NCI-H1092 (cell line): ENCODE results near the gene FAM43B.

Experiments
- DNase-seq: peaks from one replicate; lab custom pipeline; 2025; lab: John Stamatoyannopoulos, UW

The FAM43B gene

DNA sequence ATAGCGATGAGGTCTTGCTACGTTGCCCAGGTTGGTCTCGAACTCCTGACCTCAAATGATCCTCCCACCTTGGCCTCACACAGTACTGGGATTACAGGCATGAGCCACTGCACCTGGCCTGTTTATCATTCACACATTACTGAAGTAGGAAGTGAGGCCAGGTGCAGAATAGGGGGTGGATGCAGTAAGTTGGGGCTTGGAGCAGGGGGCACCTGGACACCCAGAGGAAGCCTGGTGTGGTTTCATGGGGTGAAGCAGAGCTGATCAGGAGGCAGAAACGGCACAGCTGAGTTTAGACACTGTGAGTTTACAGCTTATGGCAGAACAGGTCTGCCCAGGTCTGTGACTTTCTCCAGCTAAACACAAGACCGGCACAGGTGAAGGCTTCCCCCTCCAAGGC is 41.4 kb downstream of the FAM43B start:
- DNase-seq: no peak

- DNase-seq: no peak
These were observed 42.4 kb downstream of the FAM43B start for GRCh38 chr1:20594746-20595145.

GRCh38 chr1:20596106-20596505 is 43.7 kb downstream of the FAM43B start:
- no peak for DNase-seq

- DNase-seq: no peak
These were observed 45.3 kb downstream of the FAM43B start for GRCh38 chr1:20597650-20598049.

- DNase-seq: no peak
These were observed 47.8 kb downstream of the FAM43B start for GRCh38 chr1:20600156-20600555.

GRCh38 chr1:20601129-20601825 is 48.9 kb downstream of the FAM43B start:
- no peak for DNase-seq

DNA sequence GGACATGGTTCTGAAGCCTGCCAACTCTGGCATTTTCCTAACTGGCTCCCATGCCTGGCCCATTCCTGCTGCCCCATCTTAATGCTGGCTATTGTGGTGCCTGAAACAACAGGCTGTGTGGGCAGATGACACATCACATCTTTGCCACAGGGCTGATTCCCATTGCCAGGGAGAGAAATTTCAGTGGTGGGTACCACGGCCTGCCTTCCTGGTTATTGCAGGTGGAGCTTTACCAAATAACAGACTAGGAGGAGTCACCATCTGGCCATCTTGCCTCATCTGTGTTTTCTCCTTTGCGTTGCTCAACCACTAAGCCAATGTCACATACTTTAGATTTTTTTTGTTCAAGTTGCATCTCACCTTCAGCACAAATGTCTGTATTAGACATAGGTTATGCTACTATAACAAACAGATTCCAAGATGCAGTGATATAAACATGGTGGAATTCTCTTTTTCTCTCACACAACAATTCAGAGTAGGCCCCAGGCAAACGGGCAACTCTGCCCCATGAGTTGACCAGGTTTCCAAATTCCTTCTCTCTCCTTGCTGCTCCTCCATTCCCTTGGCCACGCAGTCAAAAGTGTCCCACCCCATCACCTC is 50.6 kb downstream of the FAM43B start:
- DNase-seq: no peak

DNA sequence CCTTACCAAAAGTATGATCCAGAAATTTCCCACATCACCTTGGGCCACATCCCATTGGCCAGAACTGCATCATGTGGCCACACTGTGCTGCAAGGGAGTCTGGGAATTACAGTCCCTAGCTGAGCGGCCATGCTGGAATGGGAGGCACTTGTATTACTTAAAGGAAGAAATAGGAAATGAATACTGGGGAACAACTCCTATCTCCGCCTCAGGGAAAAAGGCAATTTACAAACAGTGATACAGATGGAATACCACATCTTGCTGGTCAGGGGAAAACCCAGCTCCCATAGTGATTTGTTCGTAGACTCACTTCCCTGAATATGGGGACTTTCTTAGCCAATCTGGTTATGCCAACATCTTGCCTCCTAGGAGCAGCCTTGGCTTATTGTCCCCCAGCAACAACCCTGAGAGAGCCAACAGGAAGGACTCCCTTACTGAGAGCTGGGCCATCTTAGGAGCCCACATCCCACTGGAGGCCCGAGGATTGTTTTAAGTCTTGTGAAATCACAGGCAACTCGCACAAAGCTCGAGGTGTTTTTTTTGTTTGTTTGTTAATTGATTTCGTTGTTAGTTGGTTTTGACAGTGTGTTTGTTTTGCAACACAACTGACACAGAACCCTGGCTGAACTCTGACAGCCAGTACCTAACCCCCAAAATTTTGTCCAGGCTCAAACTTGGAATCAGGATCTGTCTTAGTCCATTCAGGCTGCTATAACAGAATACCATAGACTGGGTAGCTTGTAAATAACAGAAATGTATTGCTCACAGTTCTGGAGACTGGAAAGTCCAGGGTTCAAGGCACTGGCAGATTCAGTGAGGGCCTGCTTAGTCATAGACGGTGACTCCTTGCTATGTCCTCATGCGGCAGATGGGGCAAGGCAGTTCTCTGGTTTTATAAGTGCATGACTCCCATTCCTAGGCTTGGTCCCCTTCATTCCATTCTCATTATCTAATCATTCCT is 51.4 kb downstream of the FAM43B start:
- DNase-seq: no peak
